Upper lobe of left lung (tissue), 4 donors: ENCODE results near the gene RSPH10B2.

Source experiments
- CTCF ChIP-seq, 6 experiments: fragments of 450-650 bp in 4 of 6; fragments of 200-600 bp in 2 of 6; sonication (generic) in 2 of 6; IDR thresholded peaks; one replicate each; pipeline ENCODE4 v1.5.1; 2016 to 2019; ENCODE audit warnings: antibody characterized with exemption in 6 of 6
- EP300 ChIP-seq, 4 donors: sonication (generic); formaldehyde crosslinking; IDR thresholded peaks; one replicate each; pipeline ENCODE4 v1.5.1; 2017; ENCODE audit warnings: antibody characterized with exemption in 4 of 4, control low read depth in 2 of 4
- POLR2A ChIP-seq, 4 donors: fragments of 450-650 bp; IDR thresholded peaks; one replicate each; pipeline ENCODE4 v1.5.1; 2016 to 2017; ENCODE audit warnings: antibody characterized with exemption in 4 of 4, mild to moderate bottlenecking in 2 of 4
- POLR2AphosphoS5 ChIP-seq, 2 donors: sonication (generic); formaldehyde crosslinking; IDR thresholded peaks; one replicate each; pipeline ENCODE4 v1.5.1; 2017; ENCODE audit warnings: antibody characterized with exemption in 2 of 2

DNA sequence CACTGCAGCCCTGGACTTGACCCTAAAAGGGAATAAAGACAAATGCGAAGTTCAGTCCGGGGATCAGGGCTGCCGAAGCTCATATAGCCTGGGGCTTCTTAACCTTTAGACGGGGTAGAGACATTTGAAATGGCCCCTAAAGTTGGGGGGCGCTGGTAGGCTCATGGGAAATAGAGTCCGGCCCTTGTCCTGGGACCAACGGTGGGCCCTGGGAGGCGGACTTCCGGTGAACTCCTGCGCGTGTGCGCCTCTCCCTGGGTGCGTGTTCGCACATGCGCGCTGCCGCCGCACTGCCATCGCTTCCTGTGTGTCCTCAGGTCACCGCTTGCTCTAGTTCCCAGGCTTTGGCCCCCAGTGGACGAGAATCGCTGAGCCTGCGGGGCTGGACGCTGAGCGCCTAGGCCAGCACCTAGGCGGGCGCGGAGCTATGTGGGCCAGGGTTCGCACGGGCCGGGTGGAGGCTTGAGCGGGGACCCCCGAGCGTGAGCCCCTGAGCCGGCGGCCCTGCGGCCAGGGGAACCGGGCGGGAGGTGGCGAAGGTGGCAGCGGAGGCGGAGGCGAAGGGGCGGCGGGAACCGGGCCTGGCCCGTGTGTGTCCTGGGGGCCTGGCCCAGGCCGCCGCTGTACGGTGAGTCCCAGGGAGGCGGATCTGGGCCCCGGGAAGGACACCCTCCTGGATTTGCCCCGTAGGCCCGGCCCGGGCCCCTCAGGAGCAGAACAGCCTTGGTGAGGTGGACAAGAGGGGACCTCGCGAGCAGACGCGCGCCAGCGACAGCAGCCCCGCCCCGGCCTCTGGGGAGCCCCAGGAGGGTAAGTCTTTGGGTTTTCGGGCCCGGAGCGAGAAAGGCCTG is 24.2 kb upstream of the RSPH10B2 start:
- TF ChIP-seq EP300 (IDR thresholded peaks at IDR 0.05) (no peak), CTCF (IDR thresholded peaks at IDR 0.05) (peak in 3 of 6 experiments; percentile 3 to 47 (median 26)), POLR2AphosphoS5 (IDR thresholded peaks at IDR 0.05) (peak; percentile 72 to 87), POLR2A (IDR thresholded peaks at IDR 0.05) (peak in 3 of 4 donors; percentile 30 to 74 (median 43))
